ENCODE data around the gene THBS4.

- no peak for TF ChIP-seq CTCF (IDR thresholded peaks at IDR 0.05)
- no peak for TF ChIP-seq POLR2A (IDR thresholded peaks at IDR 0.05)
- no peak for TF ChIP-seq POLR2AphosphoS5 (IDR thresholded peaks at IDR 0.05; ENCODE audit: insufficient read depth in 1 of 2, low read depth in 1 of 2)
Measured at GRCh38 chr5:80119372-80119771, 84.2 kb downstream of the THBS4 start.
